ENCODE data around the gene FGF9.

FGF9 gene

DNA sequence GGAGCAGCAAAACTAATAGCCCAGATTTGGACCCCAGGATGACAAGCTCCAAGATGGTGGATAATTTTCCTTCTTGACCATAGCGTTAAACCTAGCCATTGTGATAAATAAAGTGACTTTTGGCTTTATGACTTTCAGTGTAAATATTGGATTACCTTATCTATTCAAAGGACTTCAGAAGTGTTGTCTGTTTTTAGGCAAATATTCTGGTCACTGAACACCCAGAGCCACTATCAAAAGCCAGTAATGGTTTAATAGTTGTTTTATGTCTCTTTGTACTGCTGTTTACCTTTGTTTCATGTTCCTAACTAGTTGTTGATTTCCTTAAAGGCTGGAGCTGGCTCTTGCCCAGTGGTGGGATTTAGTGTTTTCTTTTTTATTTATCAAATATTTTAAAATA lies 81.6 kb downstream of the FGF9 start:
- Histone ChIP-seq H3K27me3 (ENCODE audit: insufficient read depth, poor library complexity, severe bottlenecking) (no peaks in the 10 kb centered on the region), H3K27ac (replicated peaks) (no peak overlapping the region), H3K4me3 (replicated peaks; ENCODE audit: insufficient read depth, low read length) (no peak overlapping the region)
- no peak for TF ChIP-seq SPI1 (IDR thresholded peaks at IDR 0.05; ENCODE audit: borderline replicate concordance, low read depth)
- no peak for TF ChIP-seq GABPA (IDR thresholded peaks at IDR 0.05; ENCODE audit: low read depth)
- TF ChIP-seq, protein P1, sequence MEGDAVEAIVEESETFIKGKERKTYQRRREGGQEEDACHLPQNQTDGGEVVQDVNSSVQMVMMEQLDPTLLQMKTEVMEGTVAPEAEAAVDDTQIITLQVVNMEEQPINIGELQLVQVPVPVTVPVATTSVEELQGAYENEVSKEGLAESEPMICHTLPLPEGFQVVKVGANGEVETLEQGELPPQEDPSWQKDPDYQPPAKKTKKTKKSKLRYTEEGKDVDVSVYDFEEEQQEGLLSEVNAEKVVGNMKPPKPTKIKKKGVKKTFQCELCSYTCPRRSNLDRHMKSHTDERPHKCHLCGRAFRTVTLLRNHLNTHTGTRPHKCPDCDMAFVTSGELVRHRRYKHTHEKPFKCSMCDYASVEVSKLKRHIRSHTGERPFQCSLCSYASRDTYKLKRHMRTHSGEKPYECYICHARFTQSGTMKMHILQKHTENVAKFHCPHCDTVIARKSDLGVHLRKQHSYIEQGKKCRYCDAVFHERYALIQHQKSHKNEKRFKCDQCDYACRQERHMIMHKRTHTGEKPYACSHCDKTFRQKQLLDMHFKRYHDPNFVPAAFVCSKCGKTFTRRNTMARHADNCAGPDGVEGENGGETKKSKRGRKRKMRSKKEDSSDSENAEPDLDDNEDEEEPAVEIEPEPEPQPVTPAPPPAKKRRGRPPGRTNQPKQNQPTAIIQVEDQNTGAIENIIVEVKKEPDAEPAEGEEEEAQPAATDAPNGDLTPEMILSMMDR (IDR thresholded peaks at IDR 0.05; ENCODE audit: insufficient read depth, low read length) = no peak
- TF ChIP-seq POLR2AphosphoS5 (IDR thresholded peaks at IDR 0.05; ENCODE audit: low read depth) = no peak
- TF ChIP-seq, protein P2, sequence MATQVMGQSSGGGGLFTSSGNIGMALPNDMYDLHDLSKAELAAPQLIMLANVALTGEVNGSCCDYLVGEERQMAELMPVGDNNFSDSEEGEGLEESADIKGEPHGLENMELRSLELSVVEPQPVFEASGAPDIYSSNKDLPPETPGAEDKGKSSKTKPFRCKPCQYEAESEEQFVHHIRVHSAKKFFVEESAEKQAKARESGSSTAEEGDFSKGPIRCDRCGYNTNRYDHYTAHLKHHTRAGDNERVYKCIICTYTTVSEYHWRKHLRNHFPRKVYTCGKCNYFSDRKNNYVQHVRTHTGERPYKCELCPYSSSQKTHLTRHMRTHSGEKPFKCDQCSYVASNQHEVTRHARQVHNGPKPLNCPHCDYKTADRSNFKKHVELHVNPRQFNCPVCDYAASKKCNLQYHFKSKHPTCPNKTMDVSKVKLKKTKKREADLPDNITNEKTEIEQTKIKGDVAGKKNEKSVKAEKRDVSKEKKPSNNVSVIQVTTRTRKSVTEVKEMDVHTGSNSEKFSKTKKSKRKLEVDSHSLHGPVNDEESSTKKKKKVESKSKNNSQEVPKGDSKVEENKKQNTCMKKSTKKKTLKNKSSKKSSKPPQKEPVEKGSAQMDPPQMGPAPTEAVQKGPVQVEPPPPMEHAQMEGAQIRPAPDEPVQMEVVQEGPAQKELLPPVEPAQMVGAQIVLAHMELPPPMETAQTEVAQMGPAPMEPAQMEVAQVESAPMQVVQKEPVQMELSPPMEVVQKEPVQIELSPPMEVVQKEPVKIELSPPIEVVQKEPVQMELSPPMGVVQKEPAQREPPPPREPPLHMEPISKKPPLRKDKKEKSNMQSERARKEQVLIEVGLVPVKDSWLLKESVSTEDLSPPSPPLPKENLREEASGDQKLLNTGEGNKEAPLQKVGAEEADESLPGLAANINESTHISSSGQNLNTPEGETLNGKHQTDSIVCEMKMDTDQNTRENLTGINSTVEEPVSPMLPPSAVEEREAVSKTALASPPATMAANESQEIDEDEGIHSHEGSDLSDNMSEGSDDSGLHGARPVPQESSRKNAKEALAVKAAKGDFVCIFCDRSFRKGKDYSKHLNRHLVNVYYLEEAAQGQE (IDR thresholded peaks at IDR 0.05; ENCODE audit: insufficient replicate concordance, low read depth) = no peak
- DNase-seq (ENCODE audit: low read depth in 1 of 2, low spot score in 1 of 2) = no peak

DNA sequence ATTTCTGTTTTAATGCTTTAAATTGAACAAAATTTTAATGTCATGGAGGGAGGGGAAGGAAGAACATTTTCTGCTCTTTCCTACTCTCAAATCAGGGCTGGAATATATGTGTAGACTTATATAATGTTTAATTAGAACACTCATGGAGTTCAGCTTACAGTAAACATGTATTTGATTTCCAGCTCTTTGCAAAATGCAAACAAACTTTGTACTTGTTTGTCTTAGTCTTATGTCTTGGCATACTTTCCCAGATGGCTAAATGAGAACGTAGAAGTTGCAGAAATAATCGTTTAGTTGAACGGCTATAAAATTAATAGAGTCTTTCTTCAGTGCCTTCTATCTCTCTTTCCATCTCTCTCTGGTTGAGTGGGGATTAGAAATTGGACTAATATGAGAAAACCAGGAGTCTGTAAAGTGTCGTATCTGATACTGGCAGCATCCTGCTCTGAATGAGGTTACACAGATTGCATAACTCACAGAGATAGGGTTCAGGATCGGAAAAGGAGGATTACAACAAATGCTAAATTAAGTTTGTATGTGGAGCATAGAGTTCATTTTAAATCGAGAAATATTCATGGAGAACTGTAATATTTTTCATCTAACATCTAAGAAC lies 82.3 kb downstream of the FGF9 start:
- no peak for DNase-seq (ENCODE audit: low read depth in 1 of 2, low spot score in 1 of 2)
- TF ChIP-seq, protein P1 (IDR thresholded peaks at IDR 0.05; ENCODE audit: insufficient read depth, low read length) = no peak
- TF ChIP-seq POLR2AphosphoS5 (IDR thresholded peaks at IDR 0.05; ENCODE audit: low read depth) = no peak
- no peak for TF ChIP-seq SPI1 (IDR thresholded peaks at IDR 0.05; ENCODE audit: borderline replicate concordance, low read depth)
- TF ChIP-seq, protein P2 (IDR thresholded peaks at IDR 0.05; ENCODE audit: insufficient replicate concordance, low read depth) = no peak
- no peaks in the 10 kb centered on the region for H3K27me3 ChIP-seq (ENCODE audit: insufficient read depth, poor library complexity, severe bottlenecking)
- H3K4me3 ChIP-seq (replicated peaks; ENCODE audit: insufficient read depth, low read length) = no peak overlapping the region
- H3K27ac ChIP-seq (replicated peaks) = no peak overlapping the region

Data from HL-60 (cell line).